ENCODE data around the gene SLC47A1.
"Not testable (repeated sequence)": the region's sequence is repeated elsewhere in the genome, so short reads cannot be mapped to it uniquely, and the experiment has no call there.

SLC47A1 gene

DNA sequence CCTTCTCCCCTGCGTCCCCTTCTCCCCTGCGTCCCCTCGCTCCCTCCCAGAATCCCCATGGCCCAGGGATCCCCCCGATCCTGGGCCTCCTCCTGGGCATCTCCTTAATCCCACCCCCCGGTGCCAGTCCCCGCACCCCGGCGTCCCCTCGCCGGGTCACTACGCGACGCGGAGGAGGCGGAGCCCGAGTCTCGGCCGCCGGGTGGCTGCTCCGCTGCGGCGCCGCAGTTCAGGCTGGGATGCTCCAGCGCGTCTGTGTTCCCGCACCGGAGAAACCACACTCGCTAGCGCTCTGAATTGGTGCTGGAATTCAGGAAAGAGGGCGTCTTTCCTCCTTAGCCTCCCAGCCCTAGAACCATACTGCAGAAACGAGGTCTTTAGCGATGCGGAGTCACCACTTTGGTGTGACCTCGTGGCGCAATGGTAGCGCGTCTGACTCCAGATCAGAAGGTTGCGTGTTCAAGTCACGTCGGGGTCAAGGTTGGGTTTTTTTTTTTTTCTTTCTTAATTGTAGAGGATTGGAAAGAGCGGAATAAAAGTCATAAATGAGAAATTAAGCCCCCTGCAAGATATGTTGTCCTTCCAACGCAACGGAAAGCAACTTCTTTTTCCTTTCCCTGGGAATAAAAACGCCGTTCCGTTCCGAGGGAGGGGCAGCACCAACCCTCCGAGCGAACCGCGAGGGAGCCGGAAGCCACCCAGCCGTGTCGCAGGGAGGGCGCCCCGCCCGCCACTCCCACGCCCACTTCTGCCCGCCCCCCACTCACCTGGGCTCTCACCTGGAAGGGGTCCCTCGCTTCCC, 25.7 kb upstream of the SLC47A1 start:
- Histone ChIP-seq H3K27me3 (replicated peaks) (no peaks in the 10 kb centered on the region), H3K4me3 (ENCODE audit: low read depth, low read length) (peak overlapping the region; percentile 75), H3K36me3 (replicated peaks) (no peaks in the 10 kb centered on the region), H3K27ac (peak overlapping the region; percentile 2)
- in situ Hi-C loops (cut with HindIII; ENCODE audit: low pct_ligation_motif_present, low sequenced_read_pairs): no loop called here
- peak; percentile 87 for DNase-seq
- TF ChIP-seq, protein P1, sequence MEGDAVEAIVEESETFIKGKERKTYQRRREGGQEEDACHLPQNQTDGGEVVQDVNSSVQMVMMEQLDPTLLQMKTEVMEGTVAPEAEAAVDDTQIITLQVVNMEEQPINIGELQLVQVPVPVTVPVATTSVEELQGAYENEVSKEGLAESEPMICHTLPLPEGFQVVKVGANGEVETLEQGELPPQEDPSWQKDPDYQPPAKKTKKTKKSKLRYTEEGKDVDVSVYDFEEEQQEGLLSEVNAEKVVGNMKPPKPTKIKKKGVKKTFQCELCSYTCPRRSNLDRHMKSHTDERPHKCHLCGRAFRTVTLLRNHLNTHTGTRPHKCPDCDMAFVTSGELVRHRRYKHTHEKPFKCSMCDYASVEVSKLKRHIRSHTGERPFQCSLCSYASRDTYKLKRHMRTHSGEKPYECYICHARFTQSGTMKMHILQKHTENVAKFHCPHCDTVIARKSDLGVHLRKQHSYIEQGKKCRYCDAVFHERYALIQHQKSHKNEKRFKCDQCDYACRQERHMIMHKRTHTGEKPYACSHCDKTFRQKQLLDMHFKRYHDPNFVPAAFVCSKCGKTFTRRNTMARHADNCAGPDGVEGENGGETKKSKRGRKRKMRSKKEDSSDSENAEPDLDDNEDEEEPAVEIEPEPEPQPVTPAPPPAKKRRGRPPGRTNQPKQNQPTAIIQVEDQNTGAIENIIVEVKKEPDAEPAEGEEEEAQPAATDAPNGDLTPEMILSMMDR (IDR thresholded peaks at IDR 0.05; ENCODE audit: low read depth, low read length, missing control alignments): peak; percentile 6

GRCh38 chr17:19508577-19508867, 25.1 kb upstream of the SLC47A1 start:
- no peak overlapping the region for H3K27ac ChIP-seq
- H3K36me3 ChIP-seq (replicated peaks): no peaks in the 10 kb centered on the region
- H3K27me3 ChIP-seq (replicated peaks): no peaks in the 10 kb centered on the region
- DNase-seq: no peak
- in situ Hi-C loops (cut with HindIII; ENCODE audit: low pct_ligation_motif_present, low sequenced_read_pairs): no loop called here
- H3K4me3 ChIP-seq (ENCODE audit: low read depth, low read length): peak overlapping the region; percentile 75
- TF ChIP-seq, protein P1 (IDR thresholded peaks at IDR 0.05; ENCODE audit: low read depth, low read length, missing control alignments): no peak

- H3K27me3 ChIP-seq (replicated peaks); H3K4me3 ChIP-seq (ENCODE audit: low read depth, low read length); H3K36me3 ChIP-seq (replicated peaks); H3K27ac ChIP-seq; DNase-seq; in situ Hi-C loops (cut with HindIII; ENCODE audit: low pct_ligation_motif_present, low sequenced_read_pairs): not testable (repeated sequence)
Measured at GRCh38 chr17:19509281-19509852, 24.3 kb upstream of the SLC47A1 start.

DNA sequence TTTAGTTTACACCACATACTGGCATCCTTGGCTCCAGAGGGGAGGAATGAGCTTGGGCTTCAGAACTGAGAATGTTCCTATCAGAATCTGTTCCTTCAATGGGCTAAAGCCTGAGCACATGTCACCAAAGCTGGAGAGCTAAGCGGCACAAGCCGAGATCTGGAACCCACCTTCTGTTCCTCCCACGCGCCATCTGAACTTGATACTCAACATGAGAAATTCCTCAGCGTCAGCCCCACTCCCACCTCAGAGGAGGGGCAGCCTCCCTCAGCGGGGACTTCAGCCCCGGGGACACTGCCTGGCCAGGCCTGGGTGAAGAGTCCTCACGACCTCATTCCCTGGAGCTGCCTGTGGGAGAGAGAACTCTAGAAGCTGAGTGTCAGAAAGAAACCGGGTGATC, 22.8 kb upstream of the SLC47A1 start:
- TF ChIP-seq, protein P1 (IDR thresholded peaks at IDR 0.05; ENCODE audit: low read depth, low read length, missing control alignments): no peak
- Histone ChIP-seq H3K36me3 (replicated peaks) (no peaks in the 10 kb centered on the region), H3K27ac (no peak overlapping the region), H3K4me3 (ENCODE audit: low read depth, low read length) (no peak overlapping the region), H3K27me3 (replicated peaks) (no peaks in the 10 kb centered on the region)
- in situ Hi-C loops (cut with HindIII; ENCODE audit: low pct_ligation_motif_present, low sequenced_read_pairs): no loop called here
- no peak for DNase-seq

- DNase-seq: peak; percentile 57
- H3K27ac ChIP-seq: no peak overlapping the region
- H3K4me3 ChIP-seq (ENCODE audit: low read depth, low read length): no peak overlapping the region
- no peaks in the 10 kb centered on the region for H3K27me3 ChIP-seq (replicated peaks)
- no peaks in the 10 kb centered on the region for H3K36me3 ChIP-seq (replicated peaks)
- TF ChIP-seq, protein P1 (IDR thresholded peaks at IDR 0.05; ENCODE audit: low read depth, low read length, missing control alignments): peak; percentile 94
- in situ Hi-C loops (cut with HindIII; ENCODE audit: low pct_ligation_motif_present, low sequenced_read_pairs): no loop called here
Measured at GRCh38 chr17:19513897-19514488, 19.7 kb upstream of the SLC47A1 start.

DNA sequence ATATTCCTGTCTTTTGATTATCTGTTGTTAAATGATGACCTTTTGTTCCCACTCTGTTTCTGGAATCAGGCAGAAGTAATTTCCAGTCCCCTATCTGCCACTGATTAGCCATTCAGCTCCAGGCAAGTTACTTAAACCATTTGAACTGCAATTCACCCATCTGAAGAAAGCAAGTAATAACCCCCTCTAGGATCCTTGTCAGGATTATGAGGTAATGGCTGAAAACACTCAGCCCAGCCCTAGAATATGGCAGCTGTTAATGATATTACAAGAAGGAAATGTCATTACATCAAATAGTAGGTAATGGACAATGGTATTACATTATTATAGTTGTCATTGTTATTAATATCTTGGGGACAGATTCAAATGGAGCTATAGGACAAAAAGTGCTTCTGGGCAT, 16.0 kb upstream of the SLC47A1 start:
- in situ Hi-C loops (cut with HindIII; ENCODE audit: low pct_ligation_motif_present, low sequenced_read_pairs): no loop called here
- no peak overlapping the region for H3K4me3 ChIP-seq (ENCODE audit: low read depth, low read length)
- TF ChIP-seq, protein P1 (IDR thresholded peaks at IDR 0.05; ENCODE audit: low read depth, low read length, missing control alignments): no peak
- H3K27me3 ChIP-seq (replicated peaks): no peaks in the 10 kb centered on the region
- DNase-seq: no peak
- no peaks in the 10 kb centered on the region for H3K36me3 ChIP-seq (replicated peaks)
- H3K27ac ChIP-seq: no peak overlapping the region

- H3K27ac ChIP-seq; H3K4me3 ChIP-seq (ENCODE audit: low read depth, low read length); in situ Hi-C loops (cut with HindIII; ENCODE audit: low pct_ligation_motif_present, low sequenced_read_pairs); DNase-seq; H3K27me3 ChIP-seq (replicated peaks); H3K36me3 ChIP-seq (replicated peaks): not testable (repeated sequence)
Measured at GRCh38 chr17:19519388-19520291, 14.0 kb upstream of the SLC47A1 start.

Data from brain microvascular endothelial cell (primary cell).